Activated B cell treated with CpG ODN at 0.5 μM for 24 hours (primary cell): ENCODE data around the gene CCNY. TPM values are rescaled to one million over a fixed set of nuclear protein-coding genes. Genes with fewer than 3 reads are reported as not detected.

Experiments used
- ATAC-seq: fragments of 200-7000 bp; cut with Tn5 transposase; one replicate; pipeline ENCODE4 v1.10.0; 2021; ENCODE audit warnings: low read depth, mild to moderate bottlenecking, moderate library complexity
- CTCF ChIA-PET: fragments of 350-600 bp; sonication (Branson Sonifier 250); formaldehyde crosslinking; loops from one replicate; lab custom pipeline; 2021; ENCODE audit warnings: antibody characterized with exemption; lab: Charles Lee
- POLR2A ChIA-PET: fragments of 350-600 bp; sonication (Branson Sonifier 250); formaldehyde crosslinking; loops from one replicate; lab custom pipeline; 2021; ENCODE audit warnings: antibody characterized with exemption; lab: Charles Lee
- DNase-seq: peaks from one replicate; pipeline ENCODE4 v3.0.0; 2022
- H3K27ac Mint-ChIP-seq: one replicate; pipeline ENCODE4 v1.8.0; 2020; ENCODE audit warnings: mixed read lengths
- H3K27me3 Mint-ChIP-seq: one replicate; pipeline ENCODE4 v1.8.0; 2021; ENCODE audit warnings: mixed read lengths
- H3K36me3 Mint-ChIP-seq: one replicate; pipeline ENCODE4 v1.8.0; 2021; ENCODE audit warnings: low read depth, mixed read lengths
- H3K4me1 Mint-ChIP-seq: one replicate; pipeline ENCODE4 v1.8.0; 2021; ENCODE audit warnings: mixed read lengths
- H3K4me3 Mint-ChIP-seq: one replicate; pipeline ENCODE4 v1.8.0; 2020; ENCODE audit warnings: mild to moderate bottlenecking, mixed read lengths
- H3K9me3 Mint-ChIP-seq: one replicate; pipeline ENCODE4 v1.8.0; 2020; ENCODE audit warnings: mixed read lengths
- CTCF ChIP-seq: fragments of 200-600 bp; IDR thresholded peaks from one replicate; pipeline ENCODE4 v1.8.0; 2022; ENCODE audit warnings: antibody characterized with exemption, mild to moderate bottlenecking
- intact Hi-C: fragments of 100-400 bp; cut with micrococcal nuclease; formaldehyde crosslinking; loops from one replicate; pipeline ENCODE4 v1.15.1; 2024
- total RNA-seq: library from RNA; stranded (reverse); gene quantifications from 2 replicates; pipeline ENCODE4 v1.2.3, GENCODE V29; 2022

The CCNY gene
- total RNA-seq, 1 donor from 2014 or later, result 69.2 TPM

- Mint-ChIP-seq H3K4me3 (no peak overlapping the region), H3K27me3 (peaks cover 10% of the 10 kb centered on the region), H3K9me3 (no peaks in the 10 kb centered on the region), H3K4me1 (no peaks in the 10 kb centered on the region), H3K27ac (no peak overlapping the region), H3K36me3 (no peaks in the 10 kb centered on the region)
- intact Hi-C loops, result no loop called here
- ATAC-seq (no peak), DNase-seq (no peak)
- TF ChIP-seq CTCF, result no peak
- CTCF ChIA-PET, result no interaction called here
- POLR2A ChIA-PET, result no interaction called here
These were observed 245.3 kb downstream of the CCNY start for GRCh38 chr10:35581655-35582054.

- TF ChIP-seq CTCF, result no peak
- intact Hi-C loops, result no loop called here
- ATAC-seq (no peak), DNase-seq (no peak)
- Mint-ChIP-seq H3K4me1 (no peaks in the 10 kb centered on the region), H3K9me3 (no peaks in the 10 kb centered on the region), H3K4me3 (no peak overlapping the region), H3K27me3 (peaks cover 10% of the 10 kb centered on the region), H3K36me3 (no peaks in the 10 kb centered on the region), H3K27ac (no peak overlapping the region)
- POLR2A ChIA-PET, result no interaction called here
- CTCF ChIA-PET, result no interaction called here
These were observed 248.6 kb downstream of the CCNY start for GRCh38 chr10:35584946-35585345.

GRCh38 chr10:35585356-35585755 is 249.0 kb downstream of the CCNY start:
- ATAC-seq (no peak), DNase-seq (no peak)
- intact Hi-C loops, result no loop called here
- Mint-ChIP-seq H3K27ac (no peak overlapping the region), H3K9me3 (no peaks in the 10 kb centered on the region), H3K36me3 (no peaks in the 10 kb centered on the region), H3K4me3 (no peak overlapping the region), H3K4me1 (no peaks in the 10 kb centered on the region), H3K27me3 (peaks cover 10% of the 10 kb centered on the region)
- ChIA-PET POLR2A (no interaction called here), CTCF (no interaction called here)
- no peak for TF ChIP-seq CTCF

GRCh38 chr10:35585903-35586535 is 249.7 kb downstream of the CCNY start:
- Mint-ChIP-seq H3K9me3 (peaks cover 4% of the 10 kb centered on the region), H3K27me3 (peaks cover 15% of the 10 kb centered on the region), H3K4me1 (no peaks in the 10 kb centered on the region), H3K27ac (no peak overlapping the region), H3K36me3 (peaks cover 2% of the 10 kb centered on the region), H3K4me3 (no peak overlapping the region)
- no peak for TF ChIP-seq CTCF
- POLR2A ChIA-PET, result no interaction called here
- DNase-seq (no peak), ATAC-seq (no peak)
- CTCF ChIA-PET, result no interaction called here
- intact Hi-C loops, result no loop called here

GRCh38 chr10:35588836-35589235 is 252.5 kb downstream of the CCNY start:
- TF ChIP-seq CTCF, result no peak
- Mint-ChIP-seq H3K9me3 (peaks cover 16% of the 10 kb centered on the region), H3K27ac (no peak overlapping the region), H3K27me3 (peaks cover 15% of the 10 kb centered on the region), H3K36me3 (peaks cover 2% of the 10 kb centered on the region), H3K4me3 (no peak overlapping the region), H3K4me1 (no peaks in the 10 kb centered on the region)
- no peak for ATAC-seq
- intact Hi-C loops, result no loop called here
- POLR2A ChIA-PET, result no interaction called here
- CTCF ChIA-PET, result no interaction called here
- no peak for DNase-seq
